ENCODE results near the gene SBF2. TPM values are rescaled to one million over a fixed set of nuclear protein-coding genes. Genes with fewer than 3 reads are reported as not detected.

SBF2 gene
- total and polyA plus RNA-seq, 2 of the 13 experiments (the other 11 are each of a cell fraction or from before 2014, with no cell fraction given), result 24.0 to 45.8 TPM

DNA sequence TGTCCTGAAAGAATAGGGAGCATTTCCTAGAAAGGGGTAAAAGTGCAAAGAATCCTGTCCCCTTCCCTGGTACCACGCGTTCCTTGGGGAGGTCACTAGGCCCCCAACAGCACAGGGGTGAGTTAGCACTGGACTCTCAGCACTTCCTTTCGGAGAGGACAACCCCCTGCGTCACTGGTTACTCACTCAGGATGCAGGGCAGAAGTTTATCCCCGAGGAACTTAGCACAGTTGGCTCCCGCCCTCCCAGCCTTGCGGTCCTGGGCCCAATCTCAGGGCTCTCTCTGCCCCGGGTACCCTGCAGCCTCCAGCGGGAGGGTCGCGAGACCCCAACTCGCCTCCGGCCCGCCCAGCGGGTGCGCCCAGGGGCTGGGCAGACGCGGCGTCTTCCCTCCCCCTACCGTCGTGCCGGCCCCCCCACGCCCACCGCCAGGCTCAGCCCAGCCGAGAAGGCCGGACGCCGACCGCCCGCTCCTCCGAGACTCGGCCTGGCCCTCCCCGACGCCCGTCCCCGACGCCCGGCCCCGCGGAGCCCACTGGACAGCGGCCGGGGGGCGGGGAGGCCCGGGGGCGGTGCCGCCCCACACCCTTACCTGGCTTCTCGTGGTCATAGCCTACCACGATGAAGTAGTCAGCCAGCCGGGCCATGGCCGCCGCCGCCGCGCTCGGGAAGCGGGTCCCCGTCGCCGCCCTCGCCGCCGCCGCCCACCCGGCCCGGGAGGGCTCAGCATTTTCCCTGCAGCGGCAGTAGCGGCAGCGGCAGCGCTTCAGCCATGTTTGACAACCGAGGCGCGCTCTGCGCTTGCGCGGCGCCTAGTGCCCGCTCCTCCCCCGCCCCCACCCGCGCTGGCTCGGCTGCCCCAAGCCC is at the start of gene SBF2 (continued):
- TF ChIP-seq SIN3A (IDR thresholded peaks at IDR 0.05; ENCODE audit: borderline replicate concordance, low read depth, low read length) (peak; percentile 78; the same call in 1 of the 2 replicates), NCOA1 (CRISPR knock-in tag; IDR thresholded peaks at IDR 0.05) (no peak), ZNF891 (CRISPR knock-in tag; IDR thresholded peaks at IDR 0.05) (no peak), AGO2 (optimal IDR thresholded peaks at IDR 0.05; ENCODE audit: low read depth, low read length) (no peak), CBX1 (IDR thresholded peaks at IDR 0.05; ENCODE audit: low read depth) (no peak), ATRX (CRISPR knock-in tag; IDR thresholded peaks at IDR 0.05; ENCODE audit: borderline replicate concordance) (no peak), FOXK1 (CRISPR knock-in tag; IDR thresholded peaks at IDR 0.05; ENCODE audit: borderline replicate concordance, low read depth) (no peak), CCAR2 (optimal IDR thresholded peaks at IDR 0.05; ENCODE audit: low read depth, low read length) (no peak), ZNF430 (CRISPR knock-in tag; IDR thresholded peaks at IDR 0.05) (0 out of 2 replicates have a peak, but pooled peaks have one; percentile 19), ZBTB42 (CRISPR knock-in tag; IDR thresholded peaks at IDR 0.05) (no peak)
- TF ChIP-seq, protein P1, sequence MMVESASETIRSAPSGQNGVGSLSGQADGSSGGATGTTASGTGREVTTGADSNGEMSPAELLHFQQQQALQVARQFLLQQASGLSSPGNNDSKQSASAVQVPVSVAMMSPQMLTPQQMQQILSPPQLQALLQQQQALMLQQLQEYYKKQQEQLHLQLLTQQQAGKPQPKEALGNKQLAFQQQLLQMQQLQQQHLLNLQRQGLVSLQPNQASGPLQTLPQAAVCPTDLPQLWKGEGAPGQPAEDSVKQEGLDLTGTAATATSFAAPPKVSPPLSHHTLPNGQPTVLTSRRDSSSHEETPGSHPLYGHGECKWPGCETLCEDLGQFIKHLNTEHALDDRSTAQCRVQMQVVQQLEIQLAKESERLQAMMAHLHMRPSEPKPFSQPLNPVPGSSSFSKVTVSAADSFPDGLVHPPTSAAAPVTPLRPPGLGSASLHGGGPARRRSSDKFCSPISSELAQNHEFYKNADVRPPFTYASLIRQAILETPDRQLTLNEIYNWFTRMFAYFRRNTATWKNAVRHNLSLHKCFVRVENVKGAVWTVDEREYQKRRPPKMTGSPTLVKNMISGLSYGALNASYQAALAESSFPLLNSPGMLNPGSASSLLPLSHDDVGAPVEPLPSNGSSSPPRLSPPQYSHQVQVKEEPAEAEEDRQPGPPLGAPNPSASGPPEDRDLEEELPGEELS (CRISPR knock-in tag; IDR thresholded peaks at IDR 0.05), result no peak; the same call in 1 of the 2 replicates
- TF ChIP-seq, protein P2, sequence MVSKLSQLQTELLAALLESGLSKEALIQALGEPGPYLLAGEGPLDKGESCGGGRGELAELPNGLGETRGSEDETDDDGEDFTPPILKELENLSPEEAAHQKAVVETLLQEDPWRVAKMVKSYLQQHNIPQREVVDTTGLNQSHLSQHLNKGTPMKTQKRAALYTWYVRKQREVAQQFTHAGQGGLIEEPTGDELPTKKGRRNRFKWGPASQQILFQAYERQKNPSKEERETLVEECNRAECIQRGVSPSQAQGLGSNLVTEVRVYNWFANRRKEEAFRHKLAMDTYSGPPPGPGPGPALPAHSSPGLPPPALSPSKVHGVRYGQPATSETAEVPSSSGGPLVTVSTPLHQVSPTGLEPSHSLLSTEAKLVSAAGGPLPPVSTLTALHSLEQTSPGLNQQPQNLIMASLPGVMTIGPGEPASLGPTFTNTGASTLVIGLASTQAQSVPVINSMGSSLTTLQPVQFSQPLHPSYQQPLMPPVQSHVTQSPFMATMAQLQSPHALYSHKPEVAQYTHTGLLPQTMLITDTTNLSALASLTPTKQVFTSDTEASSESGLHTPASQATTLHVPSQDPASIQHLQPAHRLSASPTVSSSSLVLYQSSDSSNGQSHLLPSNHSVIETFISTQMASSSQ (IDR thresholded peaks at IDR 0.05; ENCODE audit: low read depth), result no peak
- TF ChIP-seq, protein P2 (CRISPR knock-in tag; IDR thresholded peaks at IDR 0.05; ENCODE audit: borderline replicate concordance), result no peak
- TF ChIP-seq, protein P3, sequence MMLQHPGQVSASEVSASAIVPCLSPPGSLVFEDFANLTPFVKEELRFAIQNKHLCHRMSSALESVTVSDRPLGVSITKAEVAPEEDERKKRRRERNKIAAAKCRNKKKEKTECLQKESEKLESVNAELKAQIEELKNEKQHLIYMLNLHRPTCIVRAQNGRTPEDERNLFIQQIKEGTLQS (CRISPR knock-in tag; IDR thresholded peaks at IDR 0.05), result no peak
- TF ChIP-seq, protein P4, sequence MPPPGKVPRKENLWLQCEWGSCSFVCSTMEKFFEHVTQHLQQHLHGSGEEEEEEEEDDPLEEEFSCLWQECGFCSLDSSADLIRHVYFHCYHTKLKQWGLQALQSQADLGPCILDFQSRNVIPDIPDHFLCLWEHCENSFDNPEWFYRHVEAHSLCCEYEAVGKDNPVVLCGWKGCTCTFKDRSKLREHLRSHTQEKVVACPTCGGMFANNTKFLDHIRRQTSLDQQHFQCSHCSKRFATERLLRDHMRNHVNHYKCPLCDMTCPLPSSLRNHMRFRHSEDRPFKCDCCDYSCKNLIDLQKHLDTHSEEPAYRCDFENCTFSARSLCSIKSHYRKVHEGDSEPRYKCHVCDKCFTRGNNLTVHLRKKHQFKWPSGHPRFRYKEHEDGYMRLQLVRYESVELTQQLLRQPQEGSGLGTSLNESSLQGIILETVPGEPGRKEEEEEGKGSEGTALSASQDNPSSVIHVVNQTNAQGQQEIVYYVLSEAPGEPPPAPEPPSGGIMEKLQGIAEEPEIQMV (CRISPR knock-in tag; IDR thresholded peaks at IDR 0.05; ENCODE audit: low read depth), result no peak
- TF ChIP-seq, protein P5, sequence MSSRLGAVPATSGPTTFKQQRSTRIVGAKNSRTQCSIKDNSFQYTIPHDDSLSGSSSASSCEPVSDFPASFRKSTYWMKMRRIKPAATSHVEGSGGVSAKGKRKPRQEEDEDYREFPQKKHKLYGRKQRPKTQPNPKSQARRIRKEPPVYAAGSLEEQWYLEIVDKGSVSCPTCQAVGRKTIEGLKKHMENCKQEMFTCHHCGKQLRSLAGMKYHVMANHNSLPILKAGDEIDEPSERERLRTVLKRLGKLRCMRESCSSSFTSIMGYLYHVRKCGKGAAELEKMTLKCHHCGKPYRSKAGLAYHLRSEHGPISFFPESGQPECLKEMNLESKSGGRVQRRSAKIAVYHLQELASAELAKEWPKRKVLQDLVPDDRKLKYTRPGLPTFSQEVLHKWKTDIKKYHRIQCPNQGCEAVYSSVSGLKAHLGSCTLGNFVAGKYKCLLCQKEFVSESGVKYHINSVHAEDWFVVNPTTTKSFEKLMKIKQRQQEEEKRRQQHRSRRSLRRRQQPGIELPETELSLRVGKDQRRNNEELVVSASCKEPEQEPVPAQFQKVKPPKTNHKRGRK (CRISPR knock-in tag; IDR thresholded peaks at IDR 0.05), result 0 out of 2 replicates have a peak, but pooled peaks have one; percentile 47
- TF ChIP-seq, protein P6, sequence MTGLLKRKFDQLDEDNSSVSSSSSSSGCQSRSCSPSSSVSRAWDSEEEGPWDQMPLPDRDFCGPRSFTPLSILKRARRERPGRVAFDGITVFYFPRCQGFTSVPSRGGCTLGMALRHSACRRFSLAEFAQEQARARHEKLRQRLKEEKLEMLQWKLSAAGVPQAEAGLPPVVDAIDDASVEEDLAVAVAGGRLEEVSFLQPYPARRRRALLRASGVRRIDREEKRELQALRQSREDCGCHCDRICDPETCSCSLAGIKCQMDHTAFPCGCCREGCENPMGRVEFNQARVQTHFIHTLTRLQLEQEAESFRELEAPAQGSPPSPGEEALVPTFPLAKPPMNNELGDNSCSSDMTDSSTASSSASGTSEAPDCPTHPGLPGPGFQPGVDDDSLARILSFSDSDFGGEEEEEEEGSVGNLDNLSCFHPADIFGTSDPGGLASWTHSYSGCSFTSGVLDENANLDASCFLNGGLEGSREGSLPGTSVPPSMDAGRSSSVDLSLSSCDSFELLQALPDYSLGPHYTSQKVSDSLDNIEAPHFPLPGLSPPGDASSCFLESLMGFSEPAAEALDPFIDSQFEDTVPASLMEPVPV (CRISPR knock-in tag; IDR thresholded peaks at IDR 0.05), result 0 out of 2 replicates have a peak, but pooled peaks have one; percentile 60
